Omental fat pad (tissue), 4 donors: ENCODE data around the gene COL16A1. TPM values are rescaled to one million over a fixed set of nuclear protein-coding genes. Genes with fewer than 3 reads are reported as not detected.

ENCODE experiments used
- ATAC-seq: fragments of 150-250 bp; one replicate; pipeline ENCODE4 v1.9.1; 2016; ENCODE audit warnings: mild to moderate bottlenecking, moderate library complexity; ENCODE audit not compliant: low FRiP score
- DNase-seq: peaks from one replicate; pipeline ENCODE4 v3.0.0-alpha.2; 2019; ENCODE audit warnings: low spot score
- total RNA-seq, 4 donors: library from RNA; depleted of rRNA; stranded (reverse); fragments of >200 nt; gene quantifications; one replicate each; pipeline ENCODE4 v1.1.0, GENCODE V29; 2016
- TF ChIP-seq, protein P1 (sequence below), 3 donors: fragments of 450-650 bp; IDR thresholded peaks; one replicate each; pipeline ENCODE4 v1.5.1; 2016 to 2017; ENCODE audit warnings: antibody characterized with exemption in 3 of 3, mild to moderate bottlenecking in 3 of 3, moderate library complexity in 2 of 3

Gene COL16A1
- total RNA-seq, 4 donors from 2014 or later = 17.4 to 69.2 (median 21.7) TPM

GRCh38 chr1:31677949-31678348 lies 25.9 kb downstream of the COL16A1 start:
- ATAC-seq (no peak), DNase-seq (no peak)
- TF ChIP-seq, protein P1, sequence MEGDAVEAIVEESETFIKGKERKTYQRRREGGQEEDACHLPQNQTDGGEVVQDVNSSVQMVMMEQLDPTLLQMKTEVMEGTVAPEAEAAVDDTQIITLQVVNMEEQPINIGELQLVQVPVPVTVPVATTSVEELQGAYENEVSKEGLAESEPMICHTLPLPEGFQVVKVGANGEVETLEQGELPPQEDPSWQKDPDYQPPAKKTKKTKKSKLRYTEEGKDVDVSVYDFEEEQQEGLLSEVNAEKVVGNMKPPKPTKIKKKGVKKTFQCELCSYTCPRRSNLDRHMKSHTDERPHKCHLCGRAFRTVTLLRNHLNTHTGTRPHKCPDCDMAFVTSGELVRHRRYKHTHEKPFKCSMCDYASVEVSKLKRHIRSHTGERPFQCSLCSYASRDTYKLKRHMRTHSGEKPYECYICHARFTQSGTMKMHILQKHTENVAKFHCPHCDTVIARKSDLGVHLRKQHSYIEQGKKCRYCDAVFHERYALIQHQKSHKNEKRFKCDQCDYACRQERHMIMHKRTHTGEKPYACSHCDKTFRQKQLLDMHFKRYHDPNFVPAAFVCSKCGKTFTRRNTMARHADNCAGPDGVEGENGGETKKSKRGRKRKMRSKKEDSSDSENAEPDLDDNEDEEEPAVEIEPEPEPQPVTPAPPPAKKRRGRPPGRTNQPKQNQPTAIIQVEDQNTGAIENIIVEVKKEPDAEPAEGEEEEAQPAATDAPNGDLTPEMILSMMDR (IDR thresholded peaks at IDR 0.05) = no peak

- ATAC-seq = no peak
- TF ChIP-seq, protein P1 (IDR thresholded peaks at IDR 0.05) = no peak
- DNase-seq = no peak
Measured at GRCh38 chr1:31677401-31677800, 26.4 kb downstream of the COL16A1 start.

DNA sequence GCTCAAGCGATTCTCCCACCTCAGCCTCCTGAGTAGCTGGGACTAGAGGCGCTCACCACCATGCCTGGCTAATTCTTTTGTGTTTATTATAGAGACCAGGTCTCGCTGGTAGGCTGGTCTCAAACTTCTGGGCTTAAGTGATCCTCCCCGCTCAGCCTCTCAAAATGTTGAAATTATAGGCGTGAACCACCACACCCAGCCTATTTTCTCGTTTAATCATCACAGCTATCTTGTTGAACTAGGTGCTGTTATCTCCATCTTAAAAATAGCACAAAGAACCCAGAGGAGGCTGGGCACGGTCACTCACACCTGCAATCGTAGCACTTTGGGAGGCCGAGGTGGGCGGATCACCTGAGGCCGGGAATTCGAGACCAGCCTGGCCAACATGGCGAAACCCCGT lies 28.1 kb downstream of the COL16A1 start:
- no peak for DNase-seq
- TF ChIP-seq, protein P1 (IDR thresholded peaks at IDR 0.05) = no peak

DNA sequence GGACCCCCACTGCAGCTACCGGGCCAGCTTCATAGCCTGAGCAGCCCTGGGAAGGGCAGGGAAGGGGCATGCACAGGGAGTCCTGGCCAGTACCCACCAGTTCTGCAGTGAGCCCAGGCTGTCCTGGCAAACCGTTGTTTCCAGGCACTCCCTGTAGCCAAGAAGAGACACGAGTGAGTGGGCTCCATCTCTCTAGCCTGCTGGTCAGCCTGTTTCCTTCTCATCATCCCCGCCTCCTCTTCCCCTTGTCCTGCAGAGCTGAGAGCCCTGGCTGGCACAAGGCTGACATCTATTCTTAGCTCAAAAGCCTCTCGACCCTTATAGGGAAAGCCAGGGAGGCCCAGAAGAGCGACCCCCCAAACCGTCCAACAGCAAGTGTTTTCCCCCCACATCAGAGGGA lies 28.7 kb downstream of the COL16A1 start:
- ATAC-seq (no peak), DNase-seq (no peak)
- TF ChIP-seq, protein P1 (IDR thresholded peaks at IDR 0.05) = no peak

More for the DNA sequence above, 28.1 kb downstream of the COL16A1 start:
- ATAC-seq = no peak

- ATAC-seq (no peak), DNase-seq (no peak)
- TF ChIP-seq, protein P1 (IDR thresholded peaks at IDR 0.05) = no peak
Measured at GRCh38 chr1:31674626-31675025, 29.2 kb downstream of the COL16A1 start.

- ATAC-seq = no peak
- TF ChIP-seq, protein P1 (IDR thresholded peaks at IDR 0.05) = no peak
- no peak for DNase-seq
Measured at GRCh38 chr1:31673433-31673832, 30.4 kb downstream of the COL16A1 start.

DNA sequence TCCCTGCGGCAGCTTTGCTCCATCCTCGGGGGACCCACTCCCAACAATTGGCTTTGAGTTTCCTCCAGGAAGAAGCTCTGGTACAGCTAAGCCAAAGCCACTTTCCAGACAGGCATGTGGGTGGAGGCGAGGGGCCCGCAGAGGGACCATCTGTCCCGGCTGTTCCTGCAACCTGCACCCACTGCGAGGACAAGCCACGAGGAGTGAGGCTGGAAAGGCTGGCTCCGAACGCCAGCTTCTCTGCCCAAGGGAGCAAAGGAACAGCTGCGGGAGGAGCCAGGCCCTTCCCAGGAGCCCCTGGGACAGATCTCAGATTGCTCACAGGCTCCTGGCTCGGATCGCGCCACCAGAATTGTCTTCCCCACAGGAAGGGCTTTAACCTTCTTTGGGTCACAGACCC lies 30.8 kb downstream of the COL16A1 start:
- no peak for ATAC-seq
- DNase-seq = no peak
- TF ChIP-seq, protein P1 (IDR thresholded peaks at IDR 0.05) = no peak
